ENCODE data around the gene HCLS1.

DNA sequence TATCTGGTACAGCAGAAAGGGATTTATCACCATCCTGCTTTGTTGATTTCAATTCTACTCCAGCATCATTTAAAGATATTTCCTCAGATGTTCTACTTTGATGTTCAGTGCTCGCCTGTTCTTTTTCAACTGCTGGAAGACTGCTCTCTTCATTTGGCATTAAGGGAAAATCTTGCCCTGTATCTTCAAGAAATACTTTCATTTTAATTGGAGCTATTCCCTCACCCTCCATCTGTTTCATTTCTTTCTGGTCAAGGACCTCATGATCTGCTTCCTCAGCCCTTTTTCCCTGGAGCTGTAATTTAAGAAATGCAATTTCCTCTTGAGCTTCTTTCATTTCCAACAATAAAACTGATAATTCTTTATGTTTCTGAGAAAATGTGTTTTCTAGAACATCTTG lies 37.8 kb upstream of the HCLS1 start:
- TF ChIP-seq POLR2A (IDR thresholded peaks at IDR 0.05; ENCODE audit: low read length) (no peak), GATA1 (IDR thresholded peaks at IDR 0.05; ENCODE audit: low read depth, low read length) (no peak)
